ENCODE data around the gene TLX2. TPM values are rescaled to one million over a fixed set of nuclear protein-coding genes. Genes with fewer than 3 reads are reported as not detected.
A peak's percentile ranks its signal among the peaks of the same experiment; 100 is the strongest.

Gene TLX2
- total and polyA plus RNA-seq, 2 of the 13 experiments (the other 11 are each of a cell fraction or from before 2014, with no cell fraction given): 0.05 to 0.20 TPM

GRCh38 chr2:74497777-74498499 is 16.3 kb upstream of the TLX2 start (continued):
- TF ChIP-seq TEAD2 (CRISPR knock-in tag; IDR thresholded peaks at IDR 0.05): no peak
- peak; percentile 97 for TF ChIP-seq AGO2 (optimal IDR thresholded peaks at IDR 0.05; ENCODE audit: low read depth, low read length)
- TF ChIP-seq NFKBIZ (CRISPR knock-in tag; IDR thresholded peaks at IDR 0.05): no peak
- no peak for TF ChIP-seq NBN (conservative IDR thresholded peaks at IDR 0.05)
- no peak for TF ChIP-seq ZNF703 (CRISPR knock-in tag; IDR thresholded peaks at IDR 0.05; ENCODE audit: borderline replicate concordance)
- no peak for TF ChIP-seq GATAD1 (CRISPR knock-in tag; IDR thresholded peaks at IDR 0.05)
- TF ChIP-seq NONO (IDR thresholded peaks at IDR 0.05): no peak
- 0 out of 2 replicates have a peak, but pooled peaks have one; percentile 12 for TF ChIP-seq NONO (CRISPR knock-in tag; conservative IDR thresholded peaks at IDR 0.05)
- TF ChIP-seq SP1 (IDR thresholded peaks at IDR 0.05): no peak
- no peak for TF ChIP-seq SP1 (CRISPR knock-in tag; IDR thresholded peaks at IDR 0.05)
- no peak for TF ChIP-seq FOXJ3 (CRISPR knock-in tag; IDR thresholded peaks at IDR 0.05; ENCODE audit: borderline replicate concordance)
- TF ChIP-seq ZNF350 (CRISPR knock-in tag; IDR thresholded peaks at IDR 0.05; ENCODE audit: borderline replicate concordance, low read depth): no peak
- no peak for TF ChIP-seq KLF9 (CRISPR knock-in tag; IDR thresholded peaks at IDR 0.05; ENCODE audit: low read depth)
- TF ChIP-seq EED (CRISPR knock-in tag; IDR thresholded peaks at IDR 0.05): peak; percentile 86
- TF ChIP-seq ZNF253 (CRISPR knock-in tag; IDR thresholded peaks at IDR 0.05; ENCODE audit: borderline replicate concordance): no peak
- TF ChIP-seq ZNF513 (CRISPR knock-in tag; conservative IDR thresholded peaks at IDR 0.05): no peak
- no peak for TF ChIP-seq ZNF558 (CRISPR knock-in tag; IDR thresholded peaks at IDR 0.05; ENCODE audit: borderline replicate concordance)
- TF ChIP-seq BORCS8-MEF2B (CRISPR knock-in tag; IDR thresholded peaks at IDR 0.05): peak; percentile 77
- no peak; the same call in 1 of the 2 replicates for TF ChIP-seq MYC (CRISPR knock-in tag; IDR thresholded peaks at IDR 0.05; ENCODE audit: borderline replicate concordance)
- 0 out of 2 replicates have a peak, but pooled peaks have one; percentile 45 for TF ChIP-seq MTF2 (CRISPR knock-in tag; IDR thresholded peaks at IDR 0.05; ENCODE audit: borderline replicate concordance)
- TF ChIP-seq ZNF724P (CRISPR knock-in tag; IDR thresholded peaks at IDR 0.05; ENCODE audit: borderline replicate concordance): peak; percentile 83; the same call in 1 of the 2 replicates
- no peak for TF ChIP-seq CHCHD3 (CRISPR knock-in tag; IDR thresholded peaks at IDR 0.05)
- no peak for TF ChIP-seq STAT5B (CRISPR knock-in tag; IDR thresholded peaks at IDR 0.05)
- peak; percentile 49; the same call in 1 of the 2 replicates for TF ChIP-seq ETS1 (CRISPR knock-in tag; IDR thresholded peaks at IDR 0.05)
- TF ChIP-seq ZNF432 (CRISPR knock-in tag; IDR thresholded peaks at IDR 0.05; ENCODE audit: borderline replicate concordance): no peak
- TF ChIP-seq NFIC (IDR thresholded peaks at IDR 0.05; ENCODE audit: low read length): no peak
- TF ChIP-seq ADNP (CRISPR knock-in tag; IDR thresholded peaks at IDR 0.05): peak; percentile 8; the same call in 1 of the 2 replicates
- TF ChIP-seq GRHL1 (CRISPR knock-in tag; conservative IDR thresholded peaks at IDR 0.05): no peak
- no peak for TF ChIP-seq ZNF879 (CRISPR knock-in tag; IDR thresholded peaks at IDR 0.05)
- no peak for TF ChIP-seq XRCC5 (optimal IDR thresholded peaks at IDR 0.05; ENCODE audit: low read length)

Data from HepG2 (cell line).